Keratinocyte (primary cell): ENCODE measurements around the gene LRRC46. TPM values are rescaled to one million over a fixed set of nuclear protein-coding genes. Genes with fewer than 3 reads are reported as not detected.

Source experiments
- DNase-seq: peaks from one replicate; pipeline ENCODE4 v3.0.0-alpha.2; 2011; ENCODE audit warnings: low read depth, missing footprints, low spot score
- FAIRE-seq: peaks from 2 replicates; lab custom pipeline; 2011; peaks lifted over from hg19 to GRCh38; lab: Jason Lieb, UNC
- H2AFZ ChIP-seq: 2 replicates; pipeline ENCODE4 v1.6.0; 2012; ENCODE audit warnings: low read length, control low read depth, inconsistent platforms; ENCODE audit not compliant: control insufficient read depth
- H3K27ac ChIP-seq: 2 replicates; pipeline ENCODE4 v1.5.1; 2011; ENCODE audit warnings: low read length; ENCODE audit not compliant: control insufficient read depth, insufficient read depth
- H3K27me3 ChIP-seq: 3 replicates; pipeline ENCODE4 v1.6.0; 2011; ENCODE audit warnings: low read length; ENCODE audit not compliant: control insufficient read depth, insufficient read depth; ENCODE audit errors: extremely low read depth
- H3K36me3 ChIP-seq, 2 experiments: 2 replicates in 1 of 2; 3 replicates in 1 of 2; pipeline ENCODE4 v1.5.1; 2011; ENCODE audit warnings: low read length in 2 of 2, mild to moderate bottlenecking in 1 of 2; ENCODE audit not compliant: control insufficient read depth in 2 of 2, insufficient read depth in 2 of 2; ENCODE audit errors: extremely low read depth in 1 of 2
- H3K4me1 ChIP-seq: 3 replicates; pipeline ENCODE4 v1.5.1; 2011; ENCODE audit warnings: low read length; ENCODE audit not compliant: control insufficient read depth, insufficient read depth; ENCODE audit errors: extremely low read depth
- H3K4me2 ChIP-seq: 3 replicates; pipeline ENCODE4 v1.6.0; 2011; ENCODE audit warnings: low read depth, low read length; ENCODE audit not compliant: control insufficient read depth, insufficient read depth; ENCODE audit errors: extremely low read depth
- H3K4me3 ChIP-seq, 3 experiments: fragments of 200-600 bp in 1 of 3; sonication (generic) in 1 of 3; 2 replicates in 2 of 3; 3 replicates in 1 of 3; pipeline ENCODE4 v1.5.1; 2011 to 2016; ENCODE audit warnings: low read length in 3 of 3, mild to moderate bottlenecking in 3 of 3, control low read depth in 2 of 3, inconsistent platforms in 1 of 3, low read depth in 1 of 3, mixed read lengths in 1 of 3, mixed run types in 1 of 3, moderate library complexity in 1 of 3; ENCODE audit not compliant: control insufficient read depth in 2 of 3, insufficient read depth in 2 of 3; ENCODE audit errors: extremely low read depth in 1 of 3
- H3K79me2 ChIP-seq: 2 replicates; pipeline ENCODE4 v1.6.0; 2012; ENCODE audit warnings: low read length; ENCODE audit not compliant: control insufficient read depth, insufficient read depth
- H3K9ac ChIP-seq: 3 replicates; pipeline ENCODE4 v1.6.0; 2011; ENCODE audit warnings: low read length; ENCODE audit not compliant: control insufficient read depth, insufficient read depth; ENCODE audit errors: extremely low read depth
- H3K9me1 ChIP-seq: 3 replicates; pipeline ENCODE4 v1.6.0; 2011; ENCODE audit warnings: low read length; ENCODE audit not compliant: control insufficient read depth, insufficient read depth; ENCODE audit errors: extremely low read depth
- H3K9me3 ChIP-seq: 2 replicates; pipeline ENCODE4 v1.5.1; 2012; ENCODE audit warnings: low read depth, low read length; ENCODE audit not compliant: control insufficient read depth
- H4K20me1 ChIP-seq: 3 replicates; pipeline ENCODE4 v1.6.0; 2011; ENCODE audit warnings: low read length; ENCODE audit not compliant: control insufficient read depth, insufficient read depth; ENCODE audit errors: extremely low read depth
- CTCF ChIP-seq, 3 experiments: IDR thresholded peaks in 1 of 3; conservative IDR thresholded peaks in 1 of 3; optimal IDR thresholded peaks in 1 of 3; 2 replicates in 2 of 3; 3 replicates in 1 of 3; pipeline versions ENCODE3 to v1.5.1; 2011; ENCODE audit warnings: low read length in 3 of 3, mild to moderate bottlenecking in 3 of 3, moderate library complexity in 2 of 3, control low read depth in 1 of 3, inconsistent platforms in 1 of 3; ENCODE audit not compliant: insufficient read depth in 2 of 3; ENCODE audit errors: extremely low read depth in 1 of 3
- EZH2 ChIP-seq: IDR thresholded peaks from one replicate; pipeline ENCODE4 v1.6.1; 2012; ENCODE audit warnings: inconsistent platforms, mild to moderate bottlenecking, low read length, moderate library complexity
- dilution Hi-C: fragments of 300-500 bp; cut with MboI; formaldehyde crosslinking; loops from one replicate; pipeline ENCODE4 v1.7.0; 2020; ENCODE audit warnings: low sequenced_read_pairs; ENCODE audit not compliant: extremely low pct_ligation_motif_present
- polyA plus RNA-seq, 5 experiments: library from polyadenylated mRNA; depleted of rRNA in 3 of 5; stranded (reverse) in 3 of 5; stranded (forward) in 1 of 5; unstranded in 1 of 5; fragments of >200 nt; gene quantifications; 1 replicate in 1 of 5; 2 replicates in 3 of 5; 3 replicates in 1 of 5; pipeline versions ENCODE4 v1.2.1 to v1.2.3, GENCODE V29; 2011 to 2012; ENCODE audit warnings: missing spikeins in 2 of 5, low read depth in 1 of 5, low replicate concordance in 1 of 5

LRRC46 gene
- polyA plus RNA-seq, 1 donor (not counting 4 experiments of a cell fraction or from before 2014, with no cell fraction given), result 0.43 TPM

DNA sequence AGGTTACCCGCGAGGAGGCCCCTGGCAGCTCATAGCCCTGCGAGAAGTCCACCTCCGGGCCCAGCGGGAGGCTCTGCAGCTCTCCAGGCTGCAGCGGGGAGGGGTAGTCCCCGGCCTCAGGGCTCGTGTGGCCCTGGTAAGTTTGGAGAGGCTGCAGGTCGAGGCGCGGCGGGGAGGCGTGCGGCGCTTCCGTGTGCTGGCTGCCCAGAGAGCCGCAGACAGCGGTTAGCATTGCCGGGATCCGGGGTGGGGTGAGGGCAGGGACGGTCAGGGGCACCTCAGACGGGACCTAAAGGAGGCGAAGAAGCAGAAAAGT, 16.7 kb downstream of the LRRC46 start:
- Histone ChIP-seq H3K36me3 (peaks cover 0 to 1% of the 10 kb centered on the region in 2 experiments), H3K27me3 (peaks cover 16% of the 10 kb centered on the region), H2AFZ (no peak overlapping the region), H3K4me2 (no peak overlapping the region), H3K9me1 (no peaks in the 10 kb centered on the region), H3K27ac (no peak overlapping the region), H4K20me1 (no peaks in the 10 kb centered on the region), H3K9me3 (no peaks in the 10 kb centered on the region), H3K9ac (no peak overlapping the region), H3K4me1 (peaks cover 40% of the 10 kb centered on the region), H3K4me3 (no peak overlapping the region), H3K79me2 (peaks cover 2% of the 10 kb centered on the region)
- dilution Hi-C loops, result no loop called here
- no peak for FAIRE-seq
- no peak for DNase-seq
- no peak for TF ChIP-seq CTCF (optimal IDR thresholded peaks at IDR 0.05 in 1 of 3, IDR thresholded peaks at IDR 0.05 in 1 of 3, conservative IDR thresholded peaks at IDR 0.05 in 1 of 3; ENCODE audit: extremely low read depth in 1 of 3, insufficient read depth in 2 of 3, low read length in 3 of 3)
- TF ChIP-seq EZH2, result no peak

GRCh38 chr17:47850373-47850691, 18.9 kb downstream of the LRRC46 start:
- H3K27me3 ChIP-seq, result peaks cover 36% of the 10 kb centered on the region
- H3K4me1 ChIP-seq, result peaks cover 35% of the 10 kb centered on the region
- peaks cover 0 to 1% of the 10 kb centered on the region in 2 experiments for H3K36me3 ChIP-seq
- no peak for TF ChIP-seq CTCF (optimal IDR thresholded peaks at IDR 0.05 in 1 of 3, IDR thresholded peaks at IDR 0.05 in 1 of 3, conservative IDR thresholded peaks at IDR 0.05 in 1 of 3; ENCODE audit: extremely low read depth in 1 of 3, insufficient read depth in 2 of 3, low read length in 3 of 3)
- no peak for TF ChIP-seq EZH2
- H3K79me2 ChIP-seq, result peaks cover 2% of the 10 kb centered on the region
- H3K9me3 ChIP-seq, result no peaks in the 10 kb centered on the region
- peak overlapping the region; percentile 41 for H3K27ac ChIP-seq
- H4K20me1 ChIP-seq, result no peaks in the 10 kb centered on the region
- H2AFZ ChIP-seq, result peak overlapping the region; percentile 71
- H3K4me2 ChIP-seq, result peak overlapping the region; percentile 70
- peak overlapping the region; percentile 72 to 74 (median 73) for H3K4me3 ChIP-seq
- DNase-seq, result no peak
- dilution Hi-C loops, result no loop called here
- peak overlapping the region; percentile 72 for H3K9ac ChIP-seq
- no peak for FAIRE-seq
- H3K9me1 ChIP-seq, result no peaks in the 10 kb centered on the region
